Measurements from ENCODE around the gene GRM7.

Gene GRM7

DNA sequence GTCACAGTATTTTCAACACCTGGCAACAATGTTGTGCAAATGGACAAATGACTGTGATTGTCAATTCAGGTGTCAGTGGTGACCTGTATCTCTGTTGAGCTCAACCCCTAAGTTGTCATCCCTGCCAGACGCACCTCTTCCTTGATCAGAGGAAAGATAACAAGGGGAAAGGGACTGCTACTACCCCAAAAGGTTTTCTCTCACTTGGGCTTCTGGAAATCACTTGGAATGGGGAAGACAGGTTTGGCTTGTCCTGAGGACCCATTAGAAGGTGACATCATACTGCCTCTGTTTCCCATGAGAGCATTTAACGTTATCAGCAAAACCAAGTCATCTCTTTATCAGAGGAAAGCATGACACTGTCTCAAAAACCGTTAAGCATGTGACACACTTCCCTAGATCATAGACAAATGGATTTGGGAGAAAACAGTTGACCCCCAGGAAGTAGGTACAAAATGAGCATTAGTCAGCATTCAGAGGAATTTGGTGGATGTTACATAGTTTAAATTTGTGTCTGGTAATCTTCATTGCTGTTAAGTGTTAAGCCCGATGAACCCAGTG, 769.5 kb downstream of the GRM7 start:
- H3K9me3 ChIP-seq (ENCODE audit: control insufficient read depth, insufficient read depth, low read depth, low read length), result no peaks in the 10 kb centered on the region; the same call in 1 of the 2 replicates
- no peaks in the 10 kb centered on the region for H3K36me3 ChIP-seq (ENCODE audit: control insufficient read depth in 2 of 2, insufficient read depth in 1 of 2, low read length in 2 of 2)
- POLR2A ChIA-PET, result no interaction called here
- no peaks in the 10 kb centered on the region for H3K4me1 ChIP-seq (ENCODE audit: control insufficient read depth, insufficient read depth, low read length)
- H3K27ac ChIP-seq (ENCODE audit: extremely low read depth, low read depth, low read length), result no peak overlapping the region
- CTCF ChIA-PET, result interaction anchor here (0.7 kb wide), 1 partner anchor 208 kb away, joined by 3 read pairs; no protein-coding TSS in a partner anchor
- TF ChIP-seq, protein P1, sequence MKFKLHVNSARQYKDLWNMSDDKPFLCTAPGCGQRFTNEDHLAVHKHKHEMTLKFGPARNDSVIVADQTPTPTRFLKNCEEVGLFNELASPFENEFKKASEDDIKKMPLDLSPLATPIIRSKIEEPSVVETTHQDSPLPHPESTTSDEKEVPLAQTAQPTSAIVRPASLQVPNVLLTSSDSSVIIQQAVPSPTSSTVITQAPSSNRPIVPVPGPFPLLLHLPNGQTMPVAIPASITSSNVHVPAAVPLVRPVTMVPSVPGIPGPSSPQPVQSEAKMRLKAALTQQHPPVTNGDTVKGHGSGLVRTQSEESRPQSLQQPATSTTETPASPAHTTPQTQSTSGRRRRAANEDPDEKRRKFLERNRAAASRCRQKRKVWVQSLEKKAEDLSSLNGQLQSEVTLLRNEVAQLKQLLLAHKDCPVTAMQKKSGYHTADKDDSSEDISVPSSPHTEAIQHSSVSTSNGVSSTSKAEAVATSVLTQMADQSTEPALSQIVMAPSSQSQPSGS (tag by site-specific recombination; IDR thresholded peaks at IDR 0.05; ENCODE audit: low read depth), result peak; percentile 64
- no peak for TF ChIP-seq ZNF146 (tag by site-specific recombination; IDR thresholded peaks at IDR 0.05)
- H3K4me3 ChIP-seq (ENCODE audit: low read depth, low read length), result no peak overlapping the region

DNA sequence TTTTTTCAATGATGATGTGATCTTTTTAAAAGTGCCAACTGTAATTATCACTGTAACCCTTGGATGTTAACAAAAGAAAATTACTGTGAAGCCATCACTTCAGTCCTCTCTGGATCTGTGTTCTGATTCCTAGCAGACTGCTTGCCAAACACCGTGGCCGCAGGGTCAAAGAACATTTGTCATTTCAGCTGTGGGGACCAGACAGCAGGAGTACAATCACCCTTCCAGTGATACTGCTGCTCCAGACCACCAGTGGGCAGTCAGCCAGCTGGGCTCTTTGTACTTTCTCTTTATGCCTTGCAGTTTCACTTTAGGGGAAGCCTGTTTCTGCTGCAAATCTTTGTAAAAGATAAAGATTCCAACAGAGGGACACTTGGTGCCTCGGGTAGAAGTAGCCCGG, 770.0 kb downstream of the GRM7 start:
- H3K4me1 ChIP-seq (ENCODE audit: control insufficient read depth, insufficient read depth, low read length), result no peaks in the 10 kb centered on the region
- CTCF ChIA-PET, result no interaction called here
- no peaks in the 10 kb centered on the region for H3K36me3 ChIP-seq (ENCODE audit: control insufficient read depth in 2 of 2, insufficient read depth in 1 of 2, low read length in 2 of 2)
- POLR2A ChIA-PET, result no interaction called here
- H3K27ac ChIP-seq (ENCODE audit: extremely low read depth, low read depth, low read length), result no peak overlapping the region
- H3K9me3 ChIP-seq (ENCODE audit: control insufficient read depth, insufficient read depth, low read depth, low read length), result no peaks in the 10 kb centered on the region; the same call in 1 of the 2 replicates
- no peak overlapping the region for H3K4me3 ChIP-seq (ENCODE audit: low read depth, low read length)
- no peak for TF ChIP-seq ZNF214 (tag by site-specific recombination; IDR thresholded peaks at IDR 0.05; ENCODE audit: borderline replicate concordance)
- no peak for TF ChIP-seq ZNF112 (tag by site-specific recombination; IDR thresholded peaks at IDR 0.05)
- no peak for TF ChIP-seq ZNF157 (tag by site-specific recombination; IDR thresholded peaks at IDR 0.05)
- no peak for TF ChIP-seq ZNF155 (tag by site-specific recombination; IDR thresholded peaks at IDR 0.05)

DNA sequence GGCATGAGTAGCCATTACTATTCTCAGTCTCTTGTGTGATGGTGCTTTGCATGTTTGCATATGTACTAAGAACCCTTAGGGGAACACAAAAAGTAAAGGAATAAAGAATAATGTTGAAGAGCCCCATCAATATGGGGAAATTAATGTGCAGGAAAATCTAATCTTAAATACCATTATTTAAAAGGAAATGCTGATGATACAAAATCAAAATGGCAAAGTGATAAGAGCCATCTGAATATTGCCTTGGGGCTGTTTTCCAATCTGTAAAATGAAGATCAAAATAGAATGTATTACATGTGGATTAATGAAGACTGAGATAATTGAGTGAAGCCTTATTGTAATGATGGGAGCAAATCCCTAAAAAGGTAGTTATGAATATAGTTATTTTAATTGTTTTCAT, 771.4 kb downstream of the GRM7 start:
- ChIA-PET POLR2A (no interaction called here), CTCF (no interaction called here)
- no peaks in the 10 kb centered on the region; the same call in 1 of the 2 replicates for H3K9me3 ChIP-seq (ENCODE audit: control insufficient read depth, insufficient read depth, low read depth, low read length)
- H3K27ac ChIP-seq (ENCODE audit: extremely low read depth, low read depth, low read length), result no peak overlapping the region
- no peak overlapping the region for H3K4me3 ChIP-seq (ENCODE audit: low read depth, low read length)
- TF ChIP-seq GLI4 (tag by site-specific recombination; IDR thresholded peaks at IDR 0.05), result no peak
- no peak for TF ChIP-seq KLF9 (tag by site-specific recombination; IDR thresholded peaks at IDR 0.05; ENCODE audit: low read depth)
- H3K36me3 ChIP-seq (ENCODE audit: control insufficient read depth in 2 of 2, insufficient read depth in 1 of 2, low read length in 2 of 2), result no peaks in the 10 kb centered on the region
- H3K4me1 ChIP-seq (ENCODE audit: control insufficient read depth, insufficient read depth, low read length), result no peaks in the 10 kb centered on the region

DNA sequence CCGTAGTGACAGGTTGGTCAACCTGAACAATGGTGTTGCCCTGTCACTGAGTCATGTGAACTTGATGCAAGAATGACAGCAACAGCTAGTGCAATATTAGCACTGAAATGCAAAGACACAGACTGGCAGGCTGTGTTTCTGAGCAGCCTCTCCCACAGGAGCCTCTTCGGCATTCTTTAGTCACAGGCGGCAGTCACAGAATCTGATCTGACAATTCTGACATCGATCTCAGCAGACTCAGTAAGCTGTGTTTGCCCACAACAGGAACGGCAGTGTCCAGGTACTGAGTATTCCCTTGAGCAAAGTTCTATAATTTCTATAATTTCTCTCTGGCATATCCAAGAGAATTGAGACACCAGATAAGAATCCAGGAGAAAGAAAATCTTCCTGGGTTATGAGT, 776.8 kb downstream of the GRM7 start:
- H3K4me3 ChIP-seq (ENCODE audit: low read depth, low read length), result no peak overlapping the region
- no peaks in the 10 kb centered on the region for H3K4me1 ChIP-seq (ENCODE audit: control insufficient read depth, insufficient read depth, low read length)
- H3K36me3 ChIP-seq (ENCODE audit: control insufficient read depth in 2 of 2, insufficient read depth in 1 of 2, low read length in 2 of 2), result no peaks in the 10 kb centered on the region
- no peak overlapping the region for H3K27ac ChIP-seq (ENCODE audit: extremely low read depth, low read depth, low read length)
- CTCF ChIA-PET, result no interaction called here
- H3K9me3 ChIP-seq (ENCODE audit: control insufficient read depth, insufficient read depth, low read depth, low read length), result no peaks in the 10 kb centered on the region; the same call in 1 of the 2 replicates
- POLR2A ChIA-PET, result no interaction called here
- TF ChIP-seq ZNF23 (tag by site-specific recombination; IDR thresholded peaks at IDR 0.05; ENCODE audit: borderline replicate concordance) (no peak), TRIM28 (IDR thresholded peaks at IDR 0.05; ENCODE audit: borderline replicate concordance, low read length) (no peak), HOXC10 (CRISPR knock-in tag; IDR thresholded peaks at IDR 0.05) (no peak), ZNF558 (tag by site-specific recombination; IDR thresholded peaks at IDR 0.05) (no peak), ZNF174 (tag by site-specific recombination; IDR thresholded peaks at IDR 0.05) (no peak), ZNF530 (tag by site-specific recombination; IDR thresholded peaks at IDR 0.05; ENCODE audit: low read depth) (no peak), ZNF791 (tag by site-specific recombination; IDR thresholded peaks at IDR 0.05) (no peak), ZNF548 (tag by site-specific recombination; IDR thresholded peaks at IDR 0.05) (no peak), KLF1 (tag by site-specific recombination; IDR thresholded peaks at IDR 0.05) (no peak), ZNF24 (tag by site-specific recombination; IDR thresholded peaks at IDR 0.05) (no peak), ZNF658 (tag by site-specific recombination; IDR thresholded peaks at IDR 0.05) (no peak), ZNF707 (tag by site-specific recombination; IDR thresholded peaks at IDR 0.05) (no peak), ZNF132 (tag by site-specific recombination; IDR thresholded peaks at IDR 0.05; ENCODE audit: borderline replicate concordance) (no peak)
- TF ChIP-seq, protein P2, sequence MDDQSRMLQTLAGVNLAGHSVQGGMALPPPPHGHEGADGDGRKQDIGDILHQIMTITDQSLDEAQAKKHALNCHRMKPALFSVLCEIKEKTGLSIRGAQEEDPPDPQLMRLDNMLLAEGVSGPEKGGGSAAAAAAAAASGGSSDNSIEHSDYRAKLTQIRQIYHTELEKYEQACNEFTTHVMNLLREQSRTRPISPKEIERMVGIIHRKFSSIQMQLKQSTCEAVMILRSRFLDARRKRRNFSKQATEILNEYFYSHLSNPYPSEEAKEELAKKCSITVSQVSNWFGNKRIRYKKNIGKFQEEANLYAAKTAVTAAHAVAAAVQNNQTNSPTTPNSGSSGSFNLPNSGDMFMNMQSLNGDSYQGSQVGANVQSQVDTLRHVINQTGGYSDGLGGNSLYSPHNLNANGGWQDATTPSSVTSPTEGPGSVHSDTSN (CRISPR knock-in tag; IDR thresholded peaks at IDR 0.05), result no peak
- TF ChIP-seq, protein P3, sequence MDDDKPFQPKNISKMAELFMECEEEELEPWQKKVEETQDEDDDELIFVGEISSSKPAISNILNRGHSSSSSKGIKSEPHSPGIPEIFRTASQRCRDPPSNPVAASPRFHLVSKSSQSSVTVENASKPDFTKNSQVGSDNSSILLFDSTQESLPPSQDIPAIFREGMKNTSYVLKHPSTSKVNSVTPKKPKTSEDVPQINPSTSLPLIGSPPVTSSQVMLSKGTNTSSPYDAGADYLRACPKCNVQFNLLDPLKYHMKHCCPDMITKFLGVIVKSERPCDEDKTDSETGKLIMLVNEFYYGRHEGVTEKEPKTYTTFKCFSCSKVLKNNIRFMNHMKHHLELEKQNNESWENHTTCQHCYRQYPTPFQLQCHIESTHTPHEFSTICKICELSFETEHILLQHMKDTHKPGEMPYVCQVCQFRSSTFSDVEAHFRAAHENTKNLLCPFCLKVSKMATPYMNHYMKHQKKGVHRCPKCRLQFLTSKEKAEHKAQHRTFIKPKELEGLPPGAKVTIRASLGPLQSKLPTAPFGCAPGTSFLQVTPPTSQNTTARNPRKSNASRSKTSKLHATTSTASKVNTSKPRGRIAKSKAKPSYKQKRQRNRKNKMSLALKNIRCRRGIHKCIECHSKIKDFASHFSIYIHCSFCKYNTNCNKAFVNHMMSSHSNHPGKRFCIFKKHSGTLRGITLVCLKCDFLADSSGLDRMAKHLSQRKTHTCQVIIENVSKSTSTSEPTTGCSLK (tag by site-specific recombination; IDR thresholded peaks at IDR 0.05), result no peak
- TF ChIP-seq, protein P4, sequence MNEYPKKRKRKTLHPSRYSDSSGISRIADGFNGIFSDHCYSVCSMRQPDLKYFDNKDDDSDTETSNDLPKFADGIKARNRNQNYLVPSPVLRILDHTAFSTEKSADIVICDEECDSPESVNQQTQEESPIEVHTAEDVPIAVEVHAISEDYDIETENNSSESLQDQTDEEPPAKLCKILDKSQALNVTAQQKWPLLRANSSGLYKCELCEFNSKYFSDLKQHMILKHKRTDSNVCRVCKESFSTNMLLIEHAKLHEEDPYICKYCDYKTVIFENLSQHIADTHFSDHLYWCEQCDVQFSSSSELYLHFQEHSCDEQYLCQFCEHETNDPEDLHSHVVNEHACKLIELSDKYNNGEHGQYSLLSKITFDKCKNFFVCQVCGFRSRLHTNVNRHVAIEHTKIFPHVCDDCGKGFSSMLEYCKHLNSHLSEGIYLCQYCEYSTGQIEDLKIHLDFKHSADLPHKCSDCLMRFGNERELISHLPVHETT (tag by site-specific recombination; IDR thresholded peaks at IDR 0.05), result no peak
